ENCODE data around the gene SMIM41.
A peak's percentile ranks its signal among the peaks of the same experiment; 100 is the strongest.

SMIM41 gene

DNA sequence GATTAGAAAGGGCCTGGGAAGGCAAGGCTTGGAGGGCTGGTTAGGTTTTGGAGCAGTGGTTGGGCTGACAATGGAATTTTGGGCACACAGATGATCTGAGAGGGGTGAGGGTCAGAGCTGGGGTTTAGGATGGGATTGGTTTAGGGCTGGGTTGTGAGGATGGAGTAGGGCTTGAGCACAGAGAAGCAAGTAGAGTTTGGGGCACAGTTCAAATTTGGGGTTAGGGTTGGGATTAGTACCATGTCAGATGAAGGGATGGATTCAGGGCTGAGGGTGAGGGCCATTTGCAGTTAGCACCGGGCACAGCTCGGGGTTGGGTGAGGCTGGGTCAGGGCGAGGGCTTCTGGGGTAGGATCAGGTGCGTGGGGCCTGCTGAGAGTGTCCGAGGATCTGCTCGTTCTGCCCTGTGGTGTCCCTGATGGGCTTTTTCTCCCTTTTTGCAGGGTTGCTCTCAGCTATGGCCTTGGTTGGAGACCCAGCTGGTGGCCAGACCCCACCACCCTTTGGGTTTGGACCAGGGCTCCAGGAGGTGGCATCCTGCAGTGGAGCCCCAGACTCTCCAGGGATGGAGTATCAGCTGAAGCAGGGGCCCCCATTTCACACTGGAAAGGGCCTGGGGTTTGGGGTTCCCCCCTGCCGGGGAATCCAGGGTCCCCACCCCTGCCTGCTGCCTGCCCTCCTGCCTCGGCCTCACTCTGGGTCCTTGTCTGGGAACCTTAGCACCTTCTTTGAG is 66.8 kb downstream of the SMIM41 start:
- peak overlapping the region; percentile 92 for H3K27ac ChIP-seq (ENCODE audit: low read depth, low read length, severe bottlenecking)

GRCh38 chr12:52146822-52147366 is 67.4 kb downstream of the SMIM41 start:
- H3K27ac ChIP-seq (ENCODE audit: low read depth, low read length, severe bottlenecking) = peak overlapping the region; percentile 92

More for the DNA sequence above, 66.8 kb downstream of the SMIM41 start:
- Histone ChIP-seq H3K4me3 (ENCODE audit: extremely low read depth, insufficient read depth, low read length, poor library complexity, severe bottlenecking) (no peak overlapping the region), H3K36me3 (ENCODE audit: control insufficient read depth, insufficient read depth, low read length) (no peaks in the 10 kb centered on the region), H3K9me3 (ENCODE audit: control insufficient read depth, low read length) (no peaks in the 10 kb centered on the region), H3K4me1 (ENCODE audit: control insufficient read depth, insufficient read depth, low read length, poor library complexity, severe bottlenecking) (peaks cover 54% of the 10 kb centered on the region)
- WGBS, 2 experiments (ENCODE audit: insufficient coverage in 2 of 2) = 98 to 99% methylated on average over 8 of the region's 8 CpGs

DNA sequence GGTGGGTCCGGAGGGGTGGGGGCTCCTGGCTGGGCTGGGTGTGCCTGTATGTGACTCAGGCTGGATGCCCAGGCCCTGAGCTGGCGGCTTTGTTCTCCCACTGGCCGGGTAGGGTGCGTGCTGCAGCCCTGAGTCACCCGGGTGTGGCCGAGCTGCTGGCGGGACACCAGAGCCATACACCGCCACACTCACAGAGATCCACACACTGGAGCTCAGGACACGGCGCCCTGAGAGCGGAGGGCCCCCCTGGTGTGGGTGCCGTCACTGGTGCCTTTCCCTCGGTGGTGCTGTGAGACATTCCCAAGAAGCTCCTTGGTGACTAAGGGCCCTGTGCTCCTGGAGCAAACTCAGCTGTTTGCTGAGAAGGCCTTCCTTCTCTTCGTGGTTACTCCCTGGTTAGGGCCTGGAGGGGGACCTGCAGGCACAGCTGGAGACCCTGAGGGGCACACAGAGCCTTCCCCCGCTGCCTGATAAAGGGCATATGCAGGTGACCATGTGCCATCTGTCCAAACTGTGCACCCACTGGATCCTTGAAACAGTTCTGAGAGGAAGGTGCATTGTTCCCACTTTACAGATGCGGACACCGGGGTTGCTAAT is 68.0 kb downstream of the SMIM41 start:
- H3K36me3 ChIP-seq (ENCODE audit: control insufficient read depth, insufficient read depth, low read length) = no peaks in the 10 kb centered on the region
- H3K27ac ChIP-seq (ENCODE audit: low read depth, low read length, severe bottlenecking) = peak overlapping the region; percentile 92
- peaks cover 54% of the 10 kb centered on the region for H3K4me1 ChIP-seq (ENCODE audit: control insufficient read depth, insufficient read depth, low read length, poor library complexity, severe bottlenecking)
- H3K4me3 ChIP-seq (ENCODE audit: extremely low read depth, insufficient read depth, low read length, poor library complexity, severe bottlenecking) = no peak overlapping the region
- no peaks in the 10 kb centered on the region for H3K9me3 ChIP-seq (ENCODE audit: control insufficient read depth, low read length)
- 81 to 84% methylated on average over 13 to 16 of the region's 17 CpGs for WGBS, 2 experiments (ENCODE audit: insufficient coverage in 2 of 2)

More at GRCh38 chr12:52146822-52147366, 67.4 kb downstream of the SMIM41 start:
- Histone ChIP-seq H3K4me3 (ENCODE audit: extremely low read depth, insufficient read depth, low read length, poor library complexity, severe bottlenecking) (no peak overlapping the region), H3K9me3 (ENCODE audit: control insufficient read depth, low read length) (no peaks in the 10 kb centered on the region), H3K4me1 (ENCODE audit: control insufficient read depth, insufficient read depth, low read length, poor library complexity, severe bottlenecking) (peaks cover 54% of the 10 kb centered on the region), H3K36me3 (ENCODE audit: control insufficient read depth, insufficient read depth, low read length) (no peaks in the 10 kb centered on the region)
- WGBS, 2 experiments (ENCODE audit: insufficient coverage in 2 of 2) = 95 to 97% methylated on average over 9 to 10 of the region's 11 CpGs

- Histone ChIP-seq H3K4me1 (ENCODE audit: control insufficient read depth, insufficient read depth, low read length, poor library complexity, severe bottlenecking) (peaks cover 54% of the 10 kb centered on the region), H3K27ac (ENCODE audit: low read depth, low read length, severe bottlenecking) (peak overlapping the region; percentile 92), H3K36me3 (ENCODE audit: control insufficient read depth, insufficient read depth, low read length) (no peaks in the 10 kb centered on the region), H3K4me3 (ENCODE audit: extremely low read depth, insufficient read depth, low read length, poor library complexity, severe bottlenecking) (no peak overlapping the region), H3K9me3 (ENCODE audit: control insufficient read depth, low read length) (no peaks in the 10 kb centered on the region)
- 91 to 94% methylated on average over 7 to 10 of the region's 10 CpGs for WGBS, 2 experiments (ENCODE audit: insufficient coverage in 2 of 2)
These were observed 68.5 kb downstream of the SMIM41 start for GRCh38 chr12:52147964-52148463.

DNA sequence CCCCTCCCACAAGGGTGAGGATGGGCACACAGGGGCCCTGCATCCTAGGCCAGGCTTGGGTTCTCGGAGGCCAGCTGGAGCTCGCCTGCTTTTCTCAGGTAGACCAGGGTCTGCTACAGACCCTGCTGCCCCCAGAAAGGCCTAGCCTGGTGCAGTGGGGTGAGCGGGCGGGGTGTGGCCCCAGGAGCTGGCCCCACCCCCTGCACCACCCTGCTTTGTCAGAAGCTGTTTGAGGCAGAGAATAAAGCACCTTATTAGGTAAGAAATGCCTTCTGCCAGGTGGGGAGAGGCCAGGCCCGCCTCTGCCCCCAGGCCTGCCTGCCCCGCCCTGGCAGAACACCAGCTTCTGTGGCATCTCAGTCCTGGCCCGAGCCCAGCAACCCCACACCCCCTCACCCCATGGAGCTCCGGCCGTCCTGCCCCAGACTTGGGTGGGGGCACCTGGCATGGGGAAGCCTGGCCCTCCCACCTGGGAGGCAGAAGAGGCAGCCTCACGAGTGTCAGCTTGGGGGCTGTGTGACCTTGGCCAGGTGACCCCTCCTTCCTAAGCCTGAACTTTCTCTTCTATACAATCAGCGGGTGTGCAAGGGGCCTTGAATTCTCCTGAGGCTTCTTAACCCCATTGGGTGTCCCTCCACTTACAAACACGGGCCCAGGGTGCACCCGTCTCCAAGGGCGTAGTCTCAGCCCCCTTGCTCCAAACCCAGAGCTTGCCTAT is 69.1 kb downstream of the SMIM41 start:
- Histone ChIP-seq H3K4me1 (ENCODE audit: control insufficient read depth, insufficient read depth, low read length, poor library complexity, severe bottlenecking) (peaks cover 54% of the 10 kb centered on the region), H3K36me3 (ENCODE audit: control insufficient read depth, insufficient read depth, low read length) (no peaks in the 10 kb centered on the region), H3K9me3 (ENCODE audit: control insufficient read depth, low read length) (no peaks in the 10 kb centered on the region), H3K27ac (ENCODE audit: low read depth, low read length, severe bottlenecking) (peak overlapping the region; percentile 92), H3K4me3 (ENCODE audit: extremely low read depth, insufficient read depth, low read length, poor library complexity, severe bottlenecking) (no peak overlapping the region)
- 87 to 96% methylated on average over 9 of the region's 14 CpGs for WGBS, 2 experiments (ENCODE audit: insufficient coverage in 2 of 2)

DNA sequence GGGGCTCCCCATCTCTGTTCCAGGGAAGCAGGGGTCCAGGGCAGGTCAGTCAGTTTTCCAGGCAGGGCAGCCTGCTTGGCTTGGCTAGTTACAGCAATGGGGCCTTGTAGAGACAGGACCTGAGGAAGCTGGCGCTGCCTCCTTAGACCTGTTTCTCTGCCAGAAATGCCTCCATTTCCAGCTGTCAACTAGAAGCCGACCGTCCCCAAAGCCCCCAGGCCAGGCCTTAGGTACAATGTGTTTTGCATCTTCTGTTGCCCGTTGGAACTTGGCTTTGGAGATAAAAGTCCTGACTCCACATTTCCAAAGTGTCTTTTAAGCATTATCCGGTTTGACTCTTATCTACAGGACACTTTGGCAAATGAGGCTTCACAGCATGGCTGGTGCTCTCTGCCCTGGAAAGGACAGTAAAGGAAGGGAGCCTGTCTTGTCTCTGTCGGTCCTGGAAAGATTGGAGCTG is 69.7 kb downstream of the SMIM41 start:
- Histone ChIP-seq H3K36me3 (ENCODE audit: control insufficient read depth, insufficient read depth, low read length) (no peaks in the 10 kb centered on the region), H3K27ac (ENCODE audit: low read depth, low read length, severe bottlenecking) (peak overlapping the region; percentile 53), H3K4me3 (ENCODE audit: extremely low read depth, insufficient read depth, low read length, poor library complexity, severe bottlenecking) (no peak overlapping the region), H3K9me3 (ENCODE audit: control insufficient read depth, low read length) (no peaks in the 10 kb centered on the region), H3K4me1 (ENCODE audit: control insufficient read depth, insufficient read depth, low read length, poor library complexity, severe bottlenecking) (peaks cover 54% of the 10 kb centered on the region)
- 83 to 86% methylated on average over 5 to 6 of the region's 6 CpGs for WGBS, 2 experiments (ENCODE audit: insufficient coverage in 2 of 2)

DNA sequence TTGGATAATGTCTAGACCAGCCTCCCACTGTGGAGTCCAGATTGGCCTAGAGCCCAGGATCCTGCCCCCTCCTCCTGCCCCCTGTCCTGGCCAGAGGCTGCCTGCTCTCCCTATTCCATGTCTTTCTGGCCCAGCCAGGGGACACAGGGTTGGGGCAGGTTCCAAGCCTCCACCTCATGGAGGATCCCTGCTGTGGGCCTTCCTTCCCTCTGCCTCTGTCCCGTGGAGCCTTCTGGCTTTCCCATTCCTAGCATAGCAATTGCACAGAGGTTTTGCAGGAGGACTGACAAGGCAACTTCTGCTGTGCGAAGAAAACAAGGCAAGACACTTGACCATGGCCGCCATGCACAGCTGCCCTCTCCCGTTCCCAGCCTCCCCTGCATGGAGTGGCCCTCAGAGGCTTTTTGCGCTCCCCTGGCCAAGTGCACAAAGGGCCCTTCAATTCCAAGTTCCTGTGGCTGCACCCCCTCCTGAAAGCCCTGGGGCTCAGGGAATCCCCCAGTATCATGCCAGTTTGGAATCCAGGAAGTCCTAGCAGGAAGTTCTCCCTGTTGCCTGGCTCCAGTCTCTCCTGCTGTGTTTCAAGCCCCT is 70.2 kb downstream of the SMIM41 start:
- 75 to 86% methylated on average over 5 of the region's 5 CpGs for WGBS, 2 experiments (ENCODE audit: insufficient coverage in 2 of 2)
- Histone ChIP-seq H3K27ac (ENCODE audit: low read depth, low read length, severe bottlenecking) (peak overlapping the region; percentile 53), H3K4me1 (ENCODE audit: control insufficient read depth, insufficient read depth, low read length, poor library complexity, severe bottlenecking) (peaks cover 52% of the 10 kb centered on the region), H3K4me3 (ENCODE audit: extremely low read depth, insufficient read depth, low read length, poor library complexity, severe bottlenecking) (no peak overlapping the region), H3K36me3 (ENCODE audit: control insufficient read depth, insufficient read depth, low read length) (no peaks in the 10 kb centered on the region), H3K9me3 (ENCODE audit: control insufficient read depth, low read length) (no peaks in the 10 kb centered on the region)

- Histone ChIP-seq H3K36me3 (ENCODE audit: control insufficient read depth, insufficient read depth, low read length) (no peaks in the 10 kb centered on the region), H3K9me3 (ENCODE audit: control insufficient read depth, low read length) (no peaks in the 10 kb centered on the region), H3K27ac (ENCODE audit: low read depth, low read length, severe bottlenecking) (no peak overlapping the region), H3K4me3 (ENCODE audit: extremely low read depth, insufficient read depth, low read length, poor library complexity, severe bottlenecking) (no peak overlapping the region), H3K4me1 (ENCODE audit: control insufficient read depth, insufficient read depth, low read length, poor library complexity, severe bottlenecking) (peaks cover 41% of the 10 kb centered on the region)
- 94 to 97% methylated on average over 10 of the region's 10 CpGs for WGBS, 2 experiments (ENCODE audit: insufficient coverage in 2 of 2)
These were observed 71.8 kb downstream of the SMIM41 start for GRCh38 chr12:52151153-52151836.

- no peak overlapping the region for H3K27ac ChIP-seq (ENCODE audit: low read depth, low read length, severe bottlenecking)
- no peaks in the 10 kb centered on the region for H3K36me3 ChIP-seq (ENCODE audit: control insufficient read depth, insufficient read depth, low read length)
- 78 to 82% methylated on average over 53 to 58 of the region's 63 CpGs for WGBS, 2 experiments (ENCODE audit: insufficient coverage in 2 of 2)
- H3K9me3 ChIP-seq (ENCODE audit: control insufficient read depth, low read length) = no peaks in the 10 kb centered on the region
- peaks cover 34% of the 10 kb centered on the region for H3K4me1 ChIP-seq (ENCODE audit: control insufficient read depth, insufficient read depth, low read length, poor library complexity, severe bottlenecking)
- H3K4me3 ChIP-seq (ENCODE audit: extremely low read depth, insufficient read depth, low read length, poor library complexity, severe bottlenecking) = no peak overlapping the region
These were observed 72.6 kb downstream of the SMIM41 start for GRCh38 chr12:52151837-52152783.
